H1 (cell line): ENCODE measurements around the gene ZDHHC24. TPM values are rescaled to one million over a fixed set of nuclear protein-coding genes. Genes with fewer than 3 reads are reported as not detected.

Source experiments
- CTCF ChIA-PET: fragments of 300-600 bp; sonication (Branson Sonifier 250); formaldehyde crosslinking; loops from one replicate; lab custom pipeline; 2021; ENCODE audit not compliant: partially characterized antibody; lab: Charles Lee
- POLR2A ChIA-PET: fragments of 300-600 bp; sonication (Branson Sonifier 250); formaldehyde crosslinking; loops from one replicate; lab custom pipeline; 2021; ENCODE audit warnings: inconsistent platforms; ENCODE audit not compliant: partially characterized antibody; lab: Charles Lee
- DNase-seq, 2 experiments: peaks; one replicate each; pipeline versions ENCODE4 v3.0.0 to v3.0.0-alpha.2; 2010 to 2022; ENCODE audit warnings: low spot score in 2 of 2, low read depth in 1 of 2, mixed read lengths in 1 of 2
- FAIRE-seq: peaks from 2 replicates; lab custom pipeline; 2011; peaks lifted over from hg19 to GRCh38; lab: Jason Lieb, UNC
- H2AFZ ChIP-seq: 2 replicates; pipeline ENCODE4 v1.8.1; 2012; ENCODE audit warnings: low read length, inconsistent platforms
- H2AK5ac ChIP-seq: 2 replicates; pipeline ENCODE4 v1.6.1; 2013; ENCODE audit warnings: low read depth, low read length
- H2BK120ac ChIP-seq: replicated peaks from 2 replicates; pipeline ENCODE3; 2013; ENCODE audit warnings: low read depth, low read length, inconsistent platforms
- H2BK12ac ChIP-seq: 2 replicates; pipeline ENCODE4 v1.6.1; 2013; ENCODE audit warnings: low read depth, low read length
- H2BK15ac ChIP-seq: 2 replicates; pipeline ENCODE4 v1.6.1; 2013; ENCODE audit warnings: low read length
- H2BK20ac ChIP-seq: 2 replicates; pipeline ENCODE4 v1.6.1; 2013; ENCODE audit warnings: low read length
- H2BK5ac ChIP-seq: 2 replicates; pipeline ENCODE4 v1.6.1; 2013; ENCODE audit warnings: low read depth, low read length
- H3K14ac ChIP-seq: 2 replicates; pipeline ENCODE4 v1.6.1; 2013; ENCODE audit warnings: inconsistent platforms; ENCODE audit not compliant: insufficient read length
- H3K18ac ChIP-seq: 2 replicates; pipeline ENCODE4 v1.6.1; 2013; ENCODE audit warnings: low read length; ENCODE audit errors: extremely low read depth
- H3K23ac ChIP-seq: 2 replicates; pipeline ENCODE4 v1.6.1; 2013; ENCODE audit warnings: inconsistent platforms; ENCODE audit not compliant: insufficient read length
- H3K23me2 ChIP-seq: 2 replicates; pipeline ENCODE4 v1.6.1; 2013; ENCODE audit warnings: low read depth, low read length
- H3K27ac ChIP-seq: 2 replicates; pipeline ENCODE4 v1.6.1; 2011; ENCODE audit warnings: low read depth, low read length, inconsistent platforms
- H3K27me3 ChIP-seq, 4 experiments: replicated peaks in 1 of 4; 1 replicate in 1 of 4; 2 replicates in 3 of 4; pipeline versions ENCODE4 v1.6.1 to v1.8.1; 2011 to 2013; ENCODE audit warnings: low read length in 3 of 4, mild to moderate bottlenecking in 3 of 4, inconsistent platforms in 2 of 4, mixed read lengths in 2 of 4, moderate library complexity in 1 of 4; ENCODE audit not compliant: control insufficient read depth in 3 of 4, insufficient read depth in 3 of 4; ENCODE audit errors: extremely low read depth in 1 of 4
- H3K36me3 ChIP-seq, 4 experiments: 2 replicates each; pipeline versions ENCODE4 v1.6.1 to v1.8.1; 2011 to 2013; ENCODE audit warnings: mild to moderate bottlenecking in 4 of 4, low read length in 3 of 4, moderate library complexity in 2 of 4, control low read depth in 1 of 4, inconsistent platforms in 1 of 4; ENCODE audit not compliant: insufficient read depth in 4 of 4, control insufficient read depth in 2 of 4
- H3K4ac ChIP-seq: replicated peaks from 2 replicates; pipeline ENCODE3; 2013; ENCODE audit warnings: low read length, low read depth, mixed read lengths, inconsistent platforms; ENCODE audit not compliant: insufficient read length
- H3K4me1 ChIP-seq, 4 experiments: replicated peaks in 1 of 4; 1 replicate in 1 of 4; 2 replicates in 3 of 4; pipeline versions ENCODE4 v1.6.1 to v1.8.1; 2011 to 2013; ENCODE audit warnings: low read length in 3 of 4, inconsistent platforms in 2 of 4, mixed read lengths in 1 of 4; ENCODE audit not compliant: insufficient read depth in 4 of 4, control insufficient read depth in 3 of 4
- H3K4me2 ChIP-seq, 2 experiments: 2 replicates each; pipeline versions ENCODE4 v1.6.1 to v1.8.1; 2011 to 2013; ENCODE audit warnings: low read depth in 2 of 2, low read length in 2 of 2, control low read depth in 1 of 2, inconsistent platforms in 1 of 2, mild to moderate bottlenecking in 1 of 2; ENCODE audit not compliant: insufficient read depth in 1 of 2
- H3K4me3 ChIP-seq, 4 experiments: fragments of 200-600, 300-600 bp in 1 of 4; sonication (generic), shearing (Covaris generic), sonication (Bioruptor Twin) in 1 of 4; 2 replicates each; pipeline versions ENCODE4 v1.5.1 to v1.8.1; 2011 to 2016; ENCODE audit warnings: low read length in 4 of 4, low read depth in 3 of 4, control low read depth in 2 of 4, inconsistent platforms in 2 of 4, mild to moderate bottlenecking in 2 of 4, mixed read lengths in 1 of 4, moderate library complexity in 1 of 4; ENCODE audit not compliant: insufficient read depth in 2 of 4; ENCODE audit errors: extremely low read depth in 1 of 4
- H3K56ac ChIP-seq: replicated peaks from 2 replicates; pipeline ENCODE3; 2013; ENCODE audit warnings: low read depth, mild to moderate bottlenecking, mixed read lengths, low read length, inconsistent platforms; ENCODE audit not compliant: insufficient read length
- H3K79me1 ChIP-seq: 2 replicates; pipeline ENCODE4 v1.6.1; 2013; ENCODE audit warnings: low read depth, low read length, control low read depth
- H3K79me2 ChIP-seq, 2 experiments: 2 replicates each; pipeline versions ENCODE4 v1.6.1 to v1.8.1; 2012 to 2013; ENCODE audit warnings: low read length in 2 of 2, mild to moderate bottlenecking in 2 of 2, inconsistent platforms in 1 of 2; ENCODE audit not compliant: insufficient read depth in 2 of 2, control insufficient read depth in 1 of 2
- H3K9ac ChIP-seq, 4 experiments: replicated peaks in 1 of 4; 1 replicate in 1 of 4; 2 replicates in 3 of 4; pipeline versions ENCODE4 v1.6.1 to v1.8.1; 2011 to 2013; ENCODE audit warnings: low read depth in 3 of 4, low read length in 3 of 4, control low read depth in 2 of 4, mild to moderate bottlenecking in 2 of 4, moderate library complexity in 2 of 4, inconsistent platforms in 1 of 4; ENCODE audit errors: extremely low read depth in 1 of 4
- H3K9me3 ChIP-seq, 2 experiments: 2 replicates each; pipeline versions ENCODE4 v1.6.1 to v1.8.1; 2012 to 2013; ENCODE audit warnings: mild to moderate bottlenecking in 2 of 2, moderate library complexity in 2 of 2, control low read depth in 1 of 2, inconsistent platforms in 1 of 2, low read depth in 1 of 2, low read length in 1 of 2, mixed read lengths in 1 of 2; ENCODE audit not compliant: insufficient read depth in 2 of 2
- H4K20me1 ChIP-seq, 2 experiments: replicated peaks in 1 of 2; 2 replicates each; pipeline versions ENCODE3 to v1.8.1; 2011 to 2013; ENCODE audit warnings: inconsistent platforms in 2 of 2, low read length in 2 of 2, mild to moderate bottlenecking in 1 of 2; ENCODE audit not compliant: insufficient read depth in 2 of 2, control insufficient read depth in 1 of 2
- H4K5ac ChIP-seq: 2 replicates; pipeline ENCODE4 v1.6.1; 2013; ENCODE audit warnings: low read length, low read depth, mixed read lengths, inconsistent platforms; ENCODE audit not compliant: insufficient read length
- H4K8ac ChIP-seq: 2 replicates; pipeline ENCODE4 v1.8.0; 2013; ENCODE audit warnings: mild to moderate bottlenecking, moderate library complexity, low read length, inconsistent platforms; ENCODE audit not compliant: insufficient read depth; ENCODE audit errors: extremely low read depth
- H4K91ac ChIP-seq: replicated peaks from 2 replicates; pipeline ENCODE3; 2013; ENCODE audit warnings: low read length, mixed read lengths, inconsistent platforms; ENCODE audit not compliant: insufficient read length
- ATF3 ChIP-seq: IDR thresholded peaks from 2 replicates; pipeline ENCODE4 v1.6.1; 2011; ENCODE audit warnings: low read depth, mild to moderate bottlenecking, low read length; ENCODE audit not compliant: insufficient read depth
- KDM5A ChIP-seq: fragments of 200-600 bp; IDR thresholded peaks from 2 replicates; pipeline ENCODE4 v1.7.1; 2012; ENCODE audit warnings: mild to moderate bottlenecking, low read length, inconsistent platforms, mixed read lengths
- POLR2A ChIP-seq, 2 experiments: IDR thresholded peaks; 1 replicate in 1 of 2; 2 replicates in 1 of 2; pipeline ENCODE4 v1.6.1; 2011; ENCODE audit warnings: low read depth in 2 of 2, low read length in 2 of 2, mild to moderate bottlenecking in 2 of 2; ENCODE audit errors: control extremely low read depth in 1 of 2
- RFX5 ChIP-seq: IDR thresholded peaks from 2 replicates; pipeline ENCODE4 v1.6.1; 2011; ENCODE audit warnings: low read depth, low read length, improper control_type of control experiment, borderline replicate concordance
- SAP30 ChIP-seq: fragments of 300-600 bp; sonication (generic); IDR thresholded peaks from 2 replicates; pipeline ENCODE4 v1.7.1; 2012; ENCODE audit warnings: low read length, moderate library complexity, mild to moderate bottlenecking, inconsistent platforms; ENCODE audit not compliant: insufficient read depth, insufficient replicate concordance
- SRF ChIP-seq: IDR thresholded peaks from 2 replicates; pipeline ENCODE4 v1.6.1; 2011; ENCODE audit warnings: mild to moderate bottlenecking, low read depth, low read length, moderate library complexity
- TBP ChIP-seq: IDR thresholded peaks from 2 replicates; pipeline ENCODE4 v1.6.1; 2011; ENCODE audit warnings: low read depth, low read length, improper control_type of control experiment
- WGBS, 2 experiments: shearing (Covaris generic) in 1 of 2; methylation state at CpG; one replicate each; pipeline versions ENCODE4 v1.1.6 to v1.1.7; 2013 to 2015; ENCODE audit warnings: low lambda C conversion rate in 2 of 2, mixed read lengths in 2 of 2, inconsistent platforms in 1 of 2, low coverage in 1 of 2, missing lambda C conversion rate in 1 of 2; ENCODE audit not compliant: insufficient replicate concordance in 2 of 2, insufficient coverage in 1 of 2, insufficient read length in 1 of 2; ENCODE audit errors: extremely low coverage in 1 of 2, missing lambda C conversion rate in 1 of 2; 5-methylcytosine and 5-hydroxymethylcytosine counted together
- polyA plus RNA-seq, 7 experiments: library from polyadenylated mRNA; depleted of rRNA in 3 of 7; stranded (reverse) in 5 of 7; unstranded in 2 of 7; fragments of >200 nt in 5 of 7; fragments of 200-250 nt in 2 of 7; gene quantifications; 1 replicate in 5 of 7; 2 replicates in 1 of 7; 4 replicates in 1 of 7; pipeline versions ENCODE4 v1.2.1 to v1.2.3, GENCODE V29; 2011 to 2013; ENCODE audit warnings: missing spikeins in 2 of 7, mixed read lengths in 2 of 7
- total RNA-seq: library from RNA; stranded (reverse); fragmentation: NEBNext Ultra II Directional; extraction: Animal tissue kit (Norgen Biotek cat#: 25700); gene quantifications from 2 replicates; pipeline ENCODE4 v1.2.1, GENCODE V29; 2021
- TF ChIP-seq, protein P1 (sequence below): IDR thresholded peaks from 2 replicates; pipeline ENCODE4 v1.6.1; 2011; ENCODE audit warnings: low read length, improper control_type of control experiment

Gene ZDHHC24
- total and polyA plus RNA-seq, 2 of the 8 experiments (the other 6 are each of a cell fraction or from before 2014, with no cell fraction given) = 8.4 to 9.7 TPM

DNA sequence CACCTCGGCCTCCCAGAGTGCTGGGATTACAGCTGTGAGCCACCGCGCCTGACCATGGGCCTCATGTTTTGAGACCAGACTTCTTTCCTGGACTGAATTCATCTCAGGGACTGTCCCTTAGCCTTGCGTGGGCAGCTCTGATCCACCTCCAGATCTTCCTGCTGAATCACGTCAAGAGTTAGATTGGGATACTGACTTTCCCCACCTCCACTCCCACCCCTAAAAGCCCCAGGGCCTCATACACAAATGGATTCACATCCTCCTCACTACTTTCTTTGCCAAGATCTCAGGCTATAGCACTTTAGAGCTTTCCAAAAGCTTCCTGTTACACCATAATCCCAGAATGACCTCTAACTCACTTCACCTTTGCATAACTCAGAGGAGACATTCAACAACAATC is 35.0 kb upstream of the ZDHHC24 start:
- no peak overlapping the region; the same call in 1 of the 2 replicates for H3K27ac ChIP-seq
- H2BK20ac ChIP-seq = no peak overlapping the region
- no peak overlapping the region for H3K9ac ChIP-seq
- DNase-seq = no peak
- no peak overlapping the region for H4K5ac ChIP-seq
- peaks cover 0 to 6% (median 4%) of the 10 kb centered on the region in 4 experiments; a peak in 5 of 7 replicates for H3K4me1 ChIP-seq
- 0 out of 2 replicates have a peak overlapping the region, but pooled peaks have one; percentile 24 for H2AK5ac ChIP-seq
- H2BK15ac ChIP-seq = no peak overlapping the region; the same call in 1 of the 2 replicates
- H3K14ac ChIP-seq = no peak overlapping the region
- no peak overlapping the region for H3K4me2 ChIP-seq
- peaks cover 0 to 6% (median 1%) of the 10 kb centered on the region in 4 experiments; a peak in 2 of 7 replicates for H3K27me3 ChIP-seq
- no peak overlapping the region for H3K4me3 ChIP-seq
- H3K79me1 ChIP-seq = no peaks in the 10 kb centered on the region
- H2BK12ac ChIP-seq = no peak overlapping the region; the same call in 1 of the 2 replicates
- no peaks in the 10 kb centered on the region for H3K36me3 ChIP-seq
- no peaks in the 10 kb centered on the region for H3K23me2 ChIP-seq
- POLR2A ChIA-PET = interaction anchor here (0.6 to 6.8 kb wide), 11 partner anchors 10 to 142 kb away, joined by 3 to 51 read pairs (median 4); partner anchors contain the start of genes CCDC87, CCS, CTSF and MRPL11
- no peak overlapping the region for H3K56ac ChIP-seq
- H2AFZ ChIP-seq = no peak overlapping the region
- H3K79me2 ChIP-seq = no peaks in the 10 kb centered on the region
- H3K18ac ChIP-seq = no peak overlapping the region
- H3K23ac ChIP-seq = no peak overlapping the region
- 96% methylated on average over 5 of the region's 5 CpGs; no CpG with 5 or more reads in 1 of the 2 experiments for WGBS, 2 experiments
- no peak overlapping the region for H2BK5ac ChIP-seq
- no peaks in the 10 kb centered on the region for H3K9me3 ChIP-seq
- no peak overlapping the region for H3K4ac ChIP-seq
- no peak overlapping the region for H2BK120ac ChIP-seq
- no peak overlapping the region for H4K8ac ChIP-seq
- CTCF ChIA-PET = interaction anchor here (0.5 to 6.2 kb wide), 16 partner anchors 11 to 100 kb away, joined by 3 to 46 read pairs (median 4); partner anchors contain the start of genes ACTN3, CCDC87, CCS and CTSF
- no peaks in the 10 kb centered on the region for H4K20me1 ChIP-seq
- H4K91ac ChIP-seq = no peak overlapping the region
- no peak for FAIRE-seq
- TF ChIP-seq KDM5A (no peak), SRF (no peak), SAP30 (no peak), RFX5 (no peak), POLR2A (IDR thresholded peaks at IDR 0.05; ENCODE audit: control extremely low read depth in 1 of 2, low read depth in 2 of 2, low read length in 2 of 2) (no peak), TBP (no peak), ATF3 (no peak)
- TF ChIP-seq, protein P1, sequence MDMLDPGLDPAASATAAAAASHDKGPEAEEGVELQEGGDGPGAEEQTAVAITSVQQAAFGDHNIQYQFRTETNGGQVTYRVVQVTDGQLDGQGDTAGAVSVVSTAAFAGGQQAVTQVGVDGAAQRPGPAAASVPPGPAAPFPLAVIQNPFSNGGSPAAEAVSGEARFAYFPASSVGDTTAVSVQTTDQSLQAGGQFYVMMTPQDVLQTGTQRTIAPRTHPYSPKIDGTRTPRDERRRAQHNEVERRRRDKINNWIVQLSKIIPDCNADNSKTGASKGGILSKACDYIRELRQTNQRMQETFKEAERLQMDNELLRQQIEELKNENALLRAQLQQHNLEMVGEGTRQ = no peak
